Activated CD8-positive, alpha-beta T cell treated with anti-CD3 and anti-CD28 coated beads, Interleukin-2, amount 10 ng/mL, durations not matched to agents 7 days and 5 days (primary cell): ENCODE results near the gene MSH5. TPM values are rescaled to one million over a fixed set of nuclear protein-coding genes. Genes with fewer than 3 reads are reported as not detected.

Experiments
- ATAC-seq: fragments of 150-1000 bp; cut with Tn5 transposase; one replicate; pipeline ENCODE4 v1.10.0; 2021; ENCODE audit warnings: moderate library complexity
- CTCF ChIA-PET: fragments of 350-600 bp; sonication (Branson Sonifier 250); formaldehyde crosslinking; loops from one replicate; lab custom pipeline; 2021; ENCODE audit warnings: antibody characterized with exemption; lab: Charles Lee
- POLR2A ChIA-PET: fragments of 350-600 bp; sonication (Branson Sonifier 250); formaldehyde crosslinking; loops from one replicate; lab custom pipeline; 2021; ENCODE audit warnings: antibody characterized with exemption; lab: Charles Lee
- DNase-seq: peaks from one replicate; pipeline ENCODE4 v3.0.0-alpha.2; 2020
- H3K27ac Mint-ChIP-seq: one replicate; pipeline ENCODE4 v1.8.0; 2021; ENCODE audit warnings: mild to moderate bottlenecking, mixed read lengths
- H3K27me3 Mint-ChIP-seq: one replicate; pipeline ENCODE4 v1.8.0; 2021; ENCODE audit warnings: low read depth, mixed read lengths
- H3K36me3 Mint-ChIP-seq: one replicate; pipeline ENCODE4 v1.8.0; 2021; ENCODE audit warnings: low read depth, mixed read lengths
- H3K4me1 Mint-ChIP-seq: one replicate; pipeline ENCODE4 v1.8.0; 2021; ENCODE audit warnings: low read depth, mixed read lengths
- H3K4me3 Mint-ChIP-seq: one replicate; pipeline ENCODE4 v1.8.0; 2021; ENCODE audit warnings: mild to moderate bottlenecking, mixed read lengths
- H3K9me3 Mint-ChIP-seq: one replicate; pipeline ENCODE4 v1.8.0; 2022; ENCODE audit warnings: mixed read lengths; ENCODE audit not compliant: insufficient read depth
- total RNA-seq, 2 experiments: library from RNA; stranded (reverse); gene quantifications; one replicate each; pipeline ENCODE4 v1.2.3, GENCODE V29; 2021

MSH5 gene
- total RNA-seq, 2 experiments from 2014 or later: 64.8 to 73.6 TPM

- H3K4me3 Mint-ChIP-seq: peak overlapping the region; percentile 95
- no peaks in the 10 kb centered on the region for H3K27me3 Mint-ChIP-seq
- ChIA-PET POLR2A (interaction anchor here (1.1 to 7.2 kb wide), 7 partner anchors 9 to 100 kb away, joined by 3 to 83 read pairs (median 5); partner anchors contain the start of genes HSPA1L, LY6G6C, MSH5 and VARS1), CTCF (interaction anchor here (0.7 to 4.9 kb wide), 13 partner anchors 8 to 102 kb away, joined by 3 to 38 read pairs (median 7); partner anchors contain the start of genes HSPA1B, LSM2, MSH5 and VARS1)
- peaks cover 79% of the 10 kb centered on the region for H3K4me1 Mint-ChIP-seq
- ATAC-seq (no peak), DNase-seq (no peak)
- peaks cover 86% of the 10 kb centered on the region for H3K36me3 Mint-ChIP-seq
- peak overlapping the region; percentile 90 for H3K27ac Mint-ChIP-seq
- no peaks in the 10 kb centered on the region for H3K9me3 Mint-ChIP-seq
These were observed 9.1 kb upstream of the MSH5 start for GRCh38 chr6:31730631-31731086.

DNA sequence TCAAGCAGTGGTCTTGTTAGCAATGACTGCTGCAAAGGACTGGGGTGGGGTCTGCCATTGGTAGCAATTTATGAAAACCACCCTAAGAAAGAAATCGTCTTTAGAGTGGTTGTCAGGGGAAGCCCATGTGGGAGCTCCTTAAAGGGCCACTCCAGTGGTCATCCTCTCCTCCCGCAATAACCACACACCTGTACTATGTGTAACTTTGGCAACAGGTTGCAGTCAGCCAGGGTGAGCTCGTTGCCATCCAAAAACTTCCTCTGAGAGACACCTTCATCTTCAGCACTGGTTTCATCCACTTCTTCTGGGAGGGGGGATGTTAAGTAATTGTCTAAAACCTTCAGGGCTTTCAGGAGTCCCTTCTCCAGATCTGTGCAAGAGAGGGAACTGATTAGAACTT is 7.8 kb upstream of the MSH5 start:
- Mint-ChIP-seq H3K9me3 (no peaks in the 10 kb centered on the region), H3K27ac (peak overlapping the region; percentile 49), H3K4me3 (peak overlapping the region; percentile 8), H3K4me1 (peaks cover 72% of the 10 kb centered on the region), H3K36me3 (peaks cover 78% of the 10 kb centered on the region), H3K27me3 (no peaks in the 10 kb centered on the region)
- ATAC-seq: no peak
- ChIA-PET POLR2A (interaction anchor here (0.6 to 7.2 kb wide), 3 partner anchors 7 to 99 kb away, joined by 4 to 83 read pairs (median 4); partner anchors contain the start of gene MSH5), CTCF (interaction anchor here (1.0 to 2.2 kb wide), 3 partner anchors 64 to 98 kb away, joined by 3 to 10 read pairs (median 3); partner anchors contain the start of gene VARS1)
- DNase-seq: no peak

DNA sequence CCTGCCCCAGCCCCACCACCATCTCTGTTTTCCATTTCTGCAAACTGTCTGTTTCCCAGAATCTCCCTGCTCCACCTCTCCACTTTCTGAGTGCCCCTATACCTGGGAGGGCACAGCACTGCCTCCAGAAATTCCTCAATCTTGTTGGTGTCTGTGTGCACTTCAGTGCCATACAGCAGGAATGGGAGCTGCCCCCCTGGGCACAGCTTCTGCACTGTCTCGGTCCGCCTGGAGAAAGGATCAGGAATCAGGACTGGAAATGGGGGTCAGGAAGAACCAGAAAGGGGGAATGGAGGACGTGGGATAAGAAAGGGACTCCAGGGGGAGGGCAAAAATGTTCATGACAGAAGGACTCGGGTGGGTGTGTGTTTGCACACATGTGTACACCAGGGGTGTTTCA is 6.1 kb upstream of the MSH5 start:
- H3K27ac Mint-ChIP-seq: peak overlapping the region; percentile 96
- H3K4me3 Mint-ChIP-seq: peak overlapping the region; percentile 92
- CTCF ChIA-PET: interaction anchor here (2.2 kb wide), 1 partner anchor 97 kb away, joined by 10 read pairs; no protein-coding TSS in a partner anchor
- POLR2A ChIA-PET: interaction anchor here (5.1 kb wide), 1 partner anchor 94 kb away, joined by 33 read pairs; the partner anchor contains the start of gene HSPA1B
- H3K36me3 Mint-ChIP-seq: peaks cover 64% of the 10 kb centered on the region
- peaks cover 74% of the 10 kb centered on the region for H3K4me1 Mint-ChIP-seq
- H3K9me3 Mint-ChIP-seq: no peaks in the 10 kb centered on the region
- ATAC-seq: no peak
- no peak for DNase-seq
- no peaks in the 10 kb centered on the region for H3K27me3 Mint-ChIP-seq

GRCh38 chr6:31734247-31734820 is 5.5 kb upstream of the MSH5 start:
- DNase-seq: no peak
- ATAC-seq: no peak
- ChIA-PET POLR2A (interaction anchor here (0.7 to 5.1 kb wide), 5 partner anchors 11 to 93 kb away, joined by 3 to 33 read pairs (median 5); partner anchors contain the start of genes GPANK1, HSPA1B, MPIG6B and VARS1), CTCF (interaction anchor here (0.7 to 9.7 kb wide), 4 partner anchors 31 to 56 kb away, joined by 3 to 118 read pairs (median 3); no protein-coding TSS in a partner anchor)
- H3K27me3 Mint-ChIP-seq: no peaks in the 10 kb centered on the region
- peaks cover 59% of the 10 kb centered on the region for H3K36me3 Mint-ChIP-seq
- H3K4me3 Mint-ChIP-seq: peak overlapping the region; percentile 92
- peaks cover 74% of the 10 kb centered on the region for H3K4me1 Mint-ChIP-seq
- peak overlapping the region; percentile 96 for H3K27ac Mint-ChIP-seq
- H3K9me3 Mint-ChIP-seq: no peaks in the 10 kb centered on the region

- Mint-ChIP-seq H3K4me1 (peaks cover 75% of the 10 kb centered on the region), H3K36me3 (peaks cover 58% of the 10 kb centered on the region), H3K4me3 (peak overlapping the region; percentile 92), H3K27ac (peak overlapping the region; percentile 96), H3K27me3 (no peaks in the 10 kb centered on the region), H3K9me3 (no peaks in the 10 kb centered on the region)
- ChIA-PET CTCF (interaction anchor here (0.7 to 9.7 kb wide), 6 partner anchors 31 to 97 kb away, joined by 3 to 118 read pairs (median 5); partner anchors contain the start of gene HSPA1B), POLR2A (interaction anchor here (0.7 to 5.1 kb wide), 13 partner anchors 11 to 1633 kb away, joined by 3 to 33 read pairs (median 4); partner anchors contain the start of genes ABHD16A, GPANK1, HSPA1B and MPIG6B)
- ATAC-seq (peak; percentile 26), DNase-seq (peak; percentile 79)
These were observed 4.9 kb upstream of the MSH5 start for GRCh38 chr6:31734821-31735406.

GRCh38 chr6:31736021-31736767 is 3.6 kb upstream of the MSH5 start, which contains the start of gene CLIC1:
Gene CLIC1, minus strand, starts transcription at chr6:31736530. Its CDS starts 230 bp downstream, at chr6:31736300.
- Mint-ChIP-seq H3K9me3 (no peaks in the 10 kb centered on the region), H3K36me3 (peaks cover 49% of the 10 kb centered on the region), H3K4me3 (peak within 1 kb of the TSS; percentile 92), H3K27ac (peak within 1 kb of the TSS; percentile 96), H3K4me1 (peaks cover 71% of the 10 kb centered on the region), H3K27me3 (no peaks in the 10 kb centered on the region)
- ATAC-seq (peak; percentile 43), DNase-seq (peak; percentile 89)
- POLR2A ChIA-PET: interaction anchor here (0.5 to 5.6 kb wide), 26 partner anchors 11 to 1402 kb away, joined by 3 to 37 read pairs (median 4); partner anchors contain the start of genes ABHD16A, C6orf47, HSPA1A and HSPA1B
- CTCF ChIA-PET: interaction anchor here (1.1 to 9.7 kb wide), 6 partner anchors 9 to 95 kb away, joined by 4 to 118 read pairs (median 12); partner anchors contain the start of genes HSPA1B and LSM2

GRCh38 chr6:31736768-31737314 is 3.0 kb upstream of the MSH5 start:
- CTCF ChIA-PET: interaction anchor here (1.0 to 9.7 kb wide), 12 partner anchors 9 to 97 kb away, joined by 3 to 118 read pairs (median 6); partner anchors contain the start of genes HSPA1A, HSPA1B, HSPA1L and LSM2
- ATAC-seq (no peak), DNase-seq (peak; percentile 29)
- no peaks in the 10 kb centered on the region for H3K27me3 Mint-ChIP-seq
- H3K27ac Mint-ChIP-seq: peak overlapping the region; percentile 96
- H3K9me3 Mint-ChIP-seq: no peaks in the 10 kb centered on the region
- H3K4me1 Mint-ChIP-seq: peaks cover 74% of the 10 kb centered on the region
- POLR2A ChIA-PET: interaction anchor here (0.5 to 5.6 kb wide), 27 partner anchors 8 to 1402 kb away, joined by 3 to 83 read pairs (median 6); partner anchors contain the start of genes ABHD16A, BAG6, C6orf47 and CSNK2B
- peak overlapping the region; percentile 92 for H3K4me3 Mint-ChIP-seq
- peaks cover 48% of the 10 kb centered on the region for H3K36me3 Mint-ChIP-seq

DNA sequence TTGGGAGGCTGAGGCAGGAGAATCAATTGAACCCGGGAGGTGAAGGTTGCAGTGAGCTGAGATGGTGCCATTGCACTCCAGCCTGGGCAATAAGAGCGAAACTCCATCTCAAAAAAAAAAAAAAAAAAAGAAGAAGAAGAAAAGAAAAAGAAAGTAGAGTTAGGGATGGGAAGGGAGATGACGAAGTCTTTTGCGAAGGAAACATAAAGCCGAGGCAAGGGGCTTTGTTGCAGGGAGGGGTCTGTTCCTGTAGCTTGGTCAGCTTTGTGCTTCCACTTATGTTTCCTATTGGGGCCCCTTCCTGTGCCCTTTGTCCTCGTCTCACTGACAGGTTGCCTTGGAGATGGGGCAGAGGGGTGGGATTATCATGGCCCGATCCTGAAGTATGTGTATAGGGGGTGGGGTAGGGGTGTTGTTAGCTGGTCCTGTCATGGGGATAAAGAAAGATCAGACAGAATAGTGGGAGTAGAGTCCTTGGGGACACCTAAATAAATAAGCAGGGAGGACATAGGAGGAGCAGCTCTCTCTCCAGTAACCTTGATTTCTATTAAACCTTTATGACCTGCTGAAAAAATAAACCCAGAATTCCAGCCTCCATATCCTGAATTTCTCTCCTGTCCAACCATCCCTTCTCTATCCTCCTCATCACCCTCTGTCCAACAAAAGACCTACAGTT is 2.4 kb upstream of the MSH5 start:
- Mint-ChIP-seq H3K36me3 (peaks cover 44% of the 10 kb centered on the region), H3K4me3 (peak overlapping the region; percentile 92), H3K27ac (peak overlapping the region; percentile 96), H3K27me3 (no peaks in the 10 kb centered on the region), H3K4me1 (peaks cover 69% of the 10 kb centered on the region), H3K9me3 (no peaks in the 10 kb centered on the region)
- DNase-seq: peak; percentile 45
- ChIA-PET POLR2A (interaction anchor here (0.6 to 5.6 kb wide), 31 partner anchors 9 to 196 kb away, joined by 3 to 83 read pairs (median 7); partner anchors contain the start of genes ABHD16A, BAG6, C6orf47 and CSNK2B), CTCF (interaction anchor here (0.6 to 9.7 kb wide), 23 partner anchors 7 to 157 kb away, joined by 3 to 118 read pairs (median 6); partner anchors contain the start of genes ABHD16A, C6orf47, DDAH2 and HSPA1A)
- no peak for ATAC-seq

GRCh38 chr6:31737991-31738979 is 1.5 kb upstream of the MSH5 start:
- Mint-ChIP-seq H3K36me3 (peaks cover 50% of the 10 kb centered on the region), H3K27ac (peak overlapping the region; percentile 96), H3K9me3 (no peaks in the 10 kb centered on the region), H3K4me3 (peak overlapping the region; percentile 92), H3K4me1 (peaks cover 64% of the 10 kb centered on the region), H3K27me3 (no peaks in the 10 kb centered on the region)
- CTCF ChIA-PET: interaction anchor here (0.6 to 9.7 kb wide), 30 partner anchors 8 to 192 kb away, joined by 3 to 118 read pairs (median 5); partner anchors contain the start of genes ABHD16A, ATP6V1G2, C6orf47 and DDAH2
- POLR2A ChIA-PET: interaction anchor here (0.6 to 5.6 kb wide), 31 partner anchors 10 to 241 kb away, joined by 3 to 83 read pairs (median 7); partner anchors contain the start of genes ABHD16A, BAG6, C6orf47 and CSNK2B
- peak; percentile 88 for DNase-seq
- ATAC-seq: peak; percentile 15
